Fibroblast of the aortic adventitia (primary cell): ENCODE results near the gene GRIP1. TPM values are rescaled to one million over a fixed set of nuclear protein-coding genes. Genes with fewer than 3 reads are reported as not detected.

Experiments used
- DNase-seq: peaks from one replicate; pipeline ENCODE4 v3.0.0-alpha.2; 2010; ENCODE audit warnings: low read depth
- H3K4me3 ChIP-seq: 2 replicates; pipeline ENCODE4 v1.5.1; 2011; ENCODE audit warnings: low read depth, mild to moderate bottlenecking, control low read depth, low read length, moderate library complexity
- CTCF ChIP-seq: IDR thresholded peaks from 2 replicates; pipeline ENCODE4 v1.5.1; 2011; ENCODE audit warnings: mild to moderate bottlenecking, low read length, control low read depth, inconsistent platforms; ENCODE audit not compliant: insufficient read depth
- total RNA-seq: library from RNA; depleted of rRNA; stranded (reverse); fragments of >200 nt; gene quantifications from 2 replicates; pipeline ENCODE4 v1.2.3, GENCODE V29; 2012; ENCODE audit warnings: low replicate concordance

Gene GRIP1
- total RNA-seq, 1 donor: 0.90 TPM

GRCh38 chr12:66717036-66717673, 38.3 kb upstream of the GRIP1 start:
- TF ChIP-seq CTCF: no peak
- no peak overlapping the region for H3K4me3 ChIP-seq
- DNase-seq: no peak

GRCh38 chr12:66716522-66716921, 37.6 kb upstream of the GRIP1 start:
- DNase-seq: no peak
- no peak overlapping the region for H3K4me3 ChIP-seq
- TF ChIP-seq CTCF: no peak

GRCh38 chr12:66714709-66715108, 35.8 kb upstream of the GRIP1 start:
- no peak overlapping the region for H3K4me3 ChIP-seq
- no peak for DNase-seq
- no peak for TF ChIP-seq CTCF

- DNase-seq: no peak
- no peak for TF ChIP-seq CTCF
- no peak overlapping the region for H3K4me3 ChIP-seq
These were observed 35.1 kb upstream of the GRIP1 start for GRCh38 chr12:66713984-66714383.

GRCh38 chr12:66709893-66710292, 31.0 kb upstream of the GRIP1 start:
- DNase-seq: no peak
- no peak for TF ChIP-seq CTCF

GRCh38 chr12:66709457-66709773, 30.5 kb upstream of the GRIP1 start:
- H3K4me3 ChIP-seq: no peak overlapping the region
- no peak for TF ChIP-seq CTCF
- no peak for DNase-seq

More at GRCh38 chr12:66709893-66710292, 31.0 kb upstream of the GRIP1 start:
- no peak overlapping the region for H3K4me3 ChIP-seq
